GM18858 (cell line): ENCODE results near the gene PARD6B.
"Not testable (repeated sequence)": the region's sequence is repeated elsewhere in the genome, so short reads cannot be mapped to it uniquely, and the experiment has no call there.

Experiments
- ATAC-seq: cut with Tn5 transposase; IDR thresholded peaks from one replicate; pipeline ENCODE4 v1.9.1; 2021; ENCODE audit not compliant: unreplicated experiment

Gene PARD6B

DNA sequence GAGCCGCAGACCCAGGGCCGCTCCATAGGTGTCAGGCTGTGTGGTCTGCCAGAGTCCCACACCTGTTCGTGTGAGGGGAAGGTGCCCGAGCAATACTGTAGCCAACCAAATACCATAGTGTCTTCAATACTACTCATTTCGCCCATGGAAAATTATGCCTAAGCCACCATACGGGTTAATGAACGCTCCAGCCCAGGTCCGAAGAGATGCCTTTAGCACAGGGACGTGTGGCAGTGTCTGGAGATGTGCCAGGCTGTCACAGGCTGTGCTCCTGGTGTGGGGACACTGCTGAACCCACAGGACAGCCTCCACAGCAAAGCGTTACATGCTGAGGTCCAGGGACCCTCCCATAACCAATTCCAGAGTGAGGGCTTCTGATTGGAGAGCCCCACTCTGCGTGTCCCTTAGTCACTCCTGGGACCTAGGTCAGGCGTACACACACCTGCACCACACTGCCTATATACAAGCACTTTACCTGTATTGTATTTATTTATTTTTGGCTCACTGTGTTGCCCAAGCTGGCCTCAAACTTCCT is 38.2 kb downstream of the PARD6B start:
- not testable (repeated sequence) for ATAC-seq

DNA sequence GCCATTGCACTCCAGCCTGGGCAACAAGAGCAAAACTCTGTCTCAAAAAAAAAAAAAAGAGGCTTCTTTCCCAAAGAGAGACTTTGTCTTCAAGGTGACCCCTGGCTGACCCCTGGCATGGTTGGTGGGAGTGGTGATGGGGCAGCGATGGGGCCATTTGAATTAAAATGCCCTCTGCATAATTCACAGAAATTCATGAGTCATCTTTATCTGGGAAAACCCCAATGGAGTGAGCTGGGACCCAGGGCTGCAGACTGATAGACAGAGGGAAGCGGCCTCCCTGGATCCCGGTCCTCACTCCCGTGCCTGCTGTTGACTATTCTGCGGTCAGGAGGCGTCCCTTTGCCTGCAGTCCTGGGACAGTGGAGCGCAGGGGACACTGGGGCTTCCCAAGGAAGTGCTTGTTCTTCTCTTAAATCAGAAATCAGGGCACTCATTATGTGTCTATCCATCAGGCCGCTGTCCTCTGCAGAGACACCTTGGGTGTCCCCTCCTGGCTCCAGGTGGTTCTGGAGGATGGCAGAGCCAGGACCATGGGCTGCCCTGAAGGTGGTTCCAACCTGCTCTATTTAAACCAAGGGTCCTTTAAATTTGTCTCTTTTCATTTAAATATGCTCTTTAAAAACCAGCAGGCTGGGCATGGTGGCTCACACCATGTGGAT is 40.2 kb downstream of the PARD6B start:
- ATAC-seq, result not testable (repeated sequence)

DNA sequence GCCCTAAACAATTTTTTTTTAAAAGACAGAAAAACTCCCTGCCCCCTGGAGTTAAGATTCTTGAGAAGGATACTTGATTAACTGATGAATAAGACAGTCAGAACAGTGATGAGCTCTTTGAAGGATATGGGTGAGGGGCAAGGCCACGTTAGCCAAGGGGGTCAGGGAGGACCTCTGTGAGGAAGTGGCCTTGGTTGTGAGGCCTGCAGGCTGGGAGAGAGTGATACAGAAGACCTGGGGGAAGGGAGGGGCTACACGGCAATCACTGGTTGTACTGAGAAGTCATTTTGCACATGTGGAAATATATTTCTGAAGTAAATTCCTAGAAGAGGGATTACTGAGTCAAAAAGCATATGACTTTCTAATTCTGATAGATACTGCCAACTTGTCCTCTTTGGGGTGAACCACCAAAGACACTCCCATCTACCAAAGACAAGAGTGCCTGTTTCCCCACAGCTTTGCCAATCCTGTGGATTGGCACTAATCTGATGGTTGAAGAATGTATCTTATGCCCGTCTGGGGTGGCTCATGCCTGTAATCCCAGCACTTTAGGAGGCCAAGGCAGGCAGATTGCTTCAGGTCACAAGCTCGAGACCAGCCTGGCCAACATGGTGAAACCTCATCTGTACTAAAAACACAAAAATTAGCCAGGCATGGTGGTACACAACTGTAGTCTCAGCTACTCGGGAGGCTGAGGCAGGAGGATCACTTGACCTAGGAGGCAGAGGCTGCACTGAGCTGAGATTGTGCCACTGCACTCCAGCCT is 41.2 kb downstream of the PARD6B start:
- ATAC-seq, result no peak

DNA sequence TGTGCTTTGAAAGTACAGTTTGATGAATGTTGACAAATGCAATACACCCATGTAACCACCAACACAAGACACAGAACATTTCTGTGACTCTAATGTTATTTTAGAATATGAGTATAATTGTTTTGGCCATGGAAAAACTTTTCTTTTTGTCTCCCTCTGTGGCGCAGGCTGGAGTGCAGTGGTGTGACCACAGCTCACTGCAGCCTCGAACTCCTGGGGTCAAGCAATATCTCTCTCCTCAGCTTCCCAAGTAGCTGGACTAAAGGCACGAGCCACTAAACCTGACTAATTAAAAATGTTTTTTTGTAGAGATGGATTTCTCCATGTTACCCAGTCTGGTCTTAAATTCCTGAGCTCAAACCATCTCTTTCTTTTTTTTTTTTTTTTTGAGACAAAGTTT is 43.1 kb downstream of the PARD6B start:
- no peak for ATAC-seq

DNA sequence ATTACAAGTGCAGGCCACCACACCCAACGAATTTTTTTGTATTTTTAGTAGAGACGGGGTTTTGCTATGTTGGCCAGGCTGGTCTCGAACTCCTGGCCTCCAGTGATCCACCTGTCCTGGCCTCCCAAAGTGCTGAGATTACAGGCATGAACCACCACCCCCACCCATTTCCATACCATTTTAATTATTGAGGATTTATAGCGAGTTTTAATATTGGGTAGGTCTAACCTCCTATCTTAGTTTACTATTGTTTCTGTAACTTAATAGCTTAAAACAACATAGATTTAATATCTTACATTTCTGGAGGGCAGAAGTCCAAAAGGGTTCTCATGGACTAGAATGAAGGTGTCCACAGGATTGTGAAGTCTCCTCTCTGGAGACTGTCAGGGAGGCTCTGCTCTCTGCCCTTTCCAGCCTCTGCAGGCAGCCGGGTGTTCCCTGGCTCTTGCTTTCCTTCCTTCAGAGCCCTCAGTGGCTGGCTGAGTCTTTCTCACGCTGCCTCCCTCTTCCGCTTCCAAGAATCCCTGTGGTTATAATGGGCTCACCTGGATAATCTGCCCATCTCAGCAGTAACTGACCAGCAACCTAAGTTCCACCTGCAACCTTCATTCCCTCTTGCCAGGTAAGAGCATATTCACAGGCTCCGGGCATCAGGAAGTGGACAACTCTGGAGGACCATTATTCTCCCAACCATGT is 44.9 kb downstream of the PARD6B start:
- no peak for ATAC-seq

DNA sequence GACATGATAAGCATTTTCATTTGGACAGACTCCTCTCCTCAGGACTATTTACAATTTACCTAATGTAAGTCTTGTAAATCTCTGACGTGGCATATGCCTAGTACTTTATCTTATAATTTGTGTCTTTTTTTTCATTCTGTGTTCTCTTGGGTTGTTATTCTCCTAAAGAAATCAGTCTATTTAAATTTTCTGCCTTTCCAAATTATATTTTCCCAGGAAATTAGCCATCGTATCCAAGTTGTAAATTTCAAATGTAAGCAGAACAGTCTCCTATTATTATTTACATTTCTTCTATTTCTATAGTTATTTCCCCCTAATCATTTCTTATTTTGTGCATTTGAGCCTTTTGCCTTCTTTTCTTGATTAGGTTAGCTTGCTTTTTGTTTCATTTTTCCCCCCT is 46.0 kb downstream of the PARD6B start:
- no peak for ATAC-seq

DNA sequence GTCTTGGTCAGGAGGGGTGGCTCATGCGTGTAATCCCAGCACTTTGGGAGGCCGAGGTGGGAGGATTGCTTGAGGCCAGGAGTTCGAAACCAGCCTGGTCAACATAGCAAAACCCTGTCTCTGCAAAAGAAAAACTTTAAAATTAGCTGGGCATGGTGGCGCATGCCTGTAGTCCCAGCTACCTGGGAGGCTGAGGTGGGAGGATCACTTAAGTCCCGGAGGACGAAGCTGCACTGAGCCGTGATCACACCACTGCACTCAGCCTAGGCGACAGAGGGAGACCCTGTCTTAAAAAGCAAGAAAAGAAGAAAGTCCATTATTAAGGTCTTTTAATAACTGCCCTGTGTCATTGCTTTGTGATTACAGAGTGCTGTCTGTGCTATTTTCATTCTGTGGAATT is 47.6 kb downstream of the PARD6B start:
- not testable (repeated sequence) for ATAC-seq

DNA sequence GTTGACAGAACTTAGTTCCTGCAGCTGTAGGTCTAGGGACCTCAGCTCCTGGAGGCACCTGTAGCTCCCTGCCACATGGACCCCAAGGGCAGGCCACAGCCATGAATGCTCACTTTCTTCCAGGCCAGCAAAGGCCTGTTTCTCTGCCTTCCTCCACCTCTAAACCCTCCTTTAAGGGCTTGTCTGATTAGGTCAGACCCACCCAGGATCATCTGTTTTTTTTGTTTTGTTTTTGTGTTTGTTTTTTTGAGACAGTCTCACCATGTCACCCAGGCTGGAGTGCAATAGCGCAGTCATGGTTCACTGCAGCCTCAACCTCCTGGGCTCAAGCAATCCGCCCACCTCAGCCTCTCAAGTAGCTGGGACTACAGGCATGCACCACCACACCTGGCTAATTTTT is 52.0 kb downstream of the PARD6B start:
- ATAC-seq, result no peak

DNA sequence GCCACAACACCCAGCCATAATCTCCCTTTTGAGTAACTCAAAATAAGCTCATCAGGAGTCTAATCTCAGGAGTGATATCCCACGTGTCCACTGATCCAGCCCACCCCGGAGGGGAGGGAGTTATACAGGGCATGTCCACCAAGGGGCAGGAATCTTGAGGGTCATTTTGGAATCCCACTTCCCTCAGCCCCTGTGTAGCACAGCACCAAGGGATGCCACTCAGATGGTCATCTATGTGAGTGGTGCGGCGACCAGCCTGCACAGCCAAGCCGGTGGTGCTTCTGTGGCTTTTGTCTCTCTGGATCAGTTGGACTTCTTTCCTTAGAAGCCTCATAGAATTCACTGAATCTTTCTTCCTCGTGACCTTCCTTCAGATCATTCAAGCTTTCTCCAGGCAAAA is 52.5 kb downstream of the PARD6B start:
- no peak for ATAC-seq

DNA sequence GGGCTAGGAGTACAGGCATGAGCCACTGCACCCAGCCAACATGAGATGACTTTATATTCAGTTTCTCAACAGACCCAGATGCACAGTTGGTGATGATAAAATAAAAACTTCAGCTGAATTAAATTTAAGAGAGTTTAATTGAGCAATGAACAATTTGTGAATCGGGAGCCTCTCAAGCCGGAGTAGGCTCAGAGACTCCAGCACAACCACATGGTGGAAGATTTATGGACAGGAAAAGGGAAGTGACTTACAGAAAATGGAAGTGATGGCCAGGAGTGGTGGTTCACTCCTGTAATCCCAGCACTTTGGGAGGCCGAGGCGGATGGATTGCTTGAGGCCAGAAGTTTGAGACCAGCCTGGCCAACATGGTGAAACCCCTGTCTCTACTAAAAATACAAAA is 53.1 kb downstream of the PARD6B start:
- no peak for ATAC-seq

DNA sequence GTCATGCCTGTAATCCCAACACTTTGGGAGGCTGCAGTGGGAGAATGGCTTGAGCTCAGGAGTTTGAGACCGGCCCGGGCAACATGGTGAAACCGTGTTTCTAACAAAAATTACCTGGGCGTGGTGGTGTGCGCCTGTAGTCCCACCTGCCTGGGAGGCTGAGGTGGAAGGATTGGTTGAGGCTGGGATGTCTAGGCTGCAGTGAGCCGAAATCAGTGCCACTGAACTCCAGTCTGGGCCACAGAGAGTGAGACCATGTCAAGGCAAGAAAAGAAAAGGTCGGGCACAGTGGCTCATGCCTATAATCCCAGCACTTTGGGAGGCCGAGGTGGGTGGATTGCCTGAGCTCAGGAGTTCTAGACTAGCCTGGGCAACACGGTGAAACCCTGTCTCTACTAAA is 55.3 kb downstream of the PARD6B start:
- no peak for ATAC-seq

DNA sequence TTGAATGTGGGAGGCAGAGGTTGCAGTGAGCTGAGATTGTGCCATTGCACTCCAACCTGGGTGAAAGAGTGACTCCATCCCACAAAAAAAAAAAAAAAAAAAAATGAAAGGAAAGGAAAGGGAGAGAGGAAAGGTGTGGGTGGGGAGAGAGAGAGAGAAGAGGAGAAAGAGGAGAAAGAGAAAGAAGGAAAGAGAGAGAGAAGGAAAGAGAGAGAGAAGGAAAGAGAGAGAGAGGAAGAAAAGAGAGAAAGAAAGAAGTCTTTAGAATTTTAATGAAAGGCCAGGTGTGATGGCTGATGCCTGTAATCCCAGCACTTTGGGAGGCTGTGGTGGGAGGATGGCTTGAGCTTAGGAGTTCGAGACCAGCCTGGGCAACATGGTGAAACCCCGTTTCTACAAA is 55.8 kb downstream of the PARD6B start:
- ATAC-seq, result no peak

DNA sequence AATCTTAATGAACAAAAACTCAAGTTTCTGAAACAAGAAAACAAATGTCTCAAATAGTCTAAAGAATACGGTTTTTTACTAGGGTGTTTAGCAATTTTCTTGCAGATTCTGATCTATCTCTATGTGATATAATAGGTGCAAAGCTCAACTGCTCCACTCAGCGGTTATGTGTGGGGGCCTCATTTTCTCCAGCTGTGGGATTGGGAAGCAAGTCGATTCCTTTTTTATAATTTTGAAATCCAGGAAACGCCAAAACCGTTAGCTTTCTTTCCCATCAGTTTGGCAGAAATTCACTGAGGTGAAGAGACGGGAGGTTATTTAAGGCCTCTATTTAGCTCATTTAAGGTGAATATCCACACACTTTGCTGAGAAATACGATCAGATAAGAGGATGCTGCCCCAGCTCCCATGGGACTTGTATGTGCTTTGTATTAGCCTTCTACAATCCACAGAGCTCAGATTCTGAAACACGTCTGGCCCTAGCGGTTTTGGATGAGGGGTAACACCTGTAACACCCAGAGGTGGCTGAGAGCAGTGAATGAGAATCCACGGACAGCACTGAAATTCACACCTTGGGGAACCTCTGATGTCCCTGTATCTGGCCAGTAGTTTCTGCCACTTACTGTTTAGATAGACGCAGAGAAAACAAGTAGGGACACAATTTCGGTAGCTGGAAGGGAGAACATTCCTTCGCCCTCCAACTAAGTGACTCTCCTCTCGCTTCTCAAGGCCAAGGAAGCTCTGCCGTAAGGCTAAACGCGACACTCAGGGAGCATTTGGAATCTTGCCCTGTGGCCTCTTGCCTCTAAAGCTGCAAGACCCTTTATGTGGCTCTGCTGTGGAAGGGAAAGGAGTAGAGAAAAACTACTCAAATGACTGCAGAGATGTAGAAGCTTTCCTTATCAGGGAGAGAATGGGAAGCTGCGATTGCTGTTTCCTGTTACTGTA is 56.9 kb downstream of the PARD6B start:
- ATAC-seq, result no peak

DNA sequence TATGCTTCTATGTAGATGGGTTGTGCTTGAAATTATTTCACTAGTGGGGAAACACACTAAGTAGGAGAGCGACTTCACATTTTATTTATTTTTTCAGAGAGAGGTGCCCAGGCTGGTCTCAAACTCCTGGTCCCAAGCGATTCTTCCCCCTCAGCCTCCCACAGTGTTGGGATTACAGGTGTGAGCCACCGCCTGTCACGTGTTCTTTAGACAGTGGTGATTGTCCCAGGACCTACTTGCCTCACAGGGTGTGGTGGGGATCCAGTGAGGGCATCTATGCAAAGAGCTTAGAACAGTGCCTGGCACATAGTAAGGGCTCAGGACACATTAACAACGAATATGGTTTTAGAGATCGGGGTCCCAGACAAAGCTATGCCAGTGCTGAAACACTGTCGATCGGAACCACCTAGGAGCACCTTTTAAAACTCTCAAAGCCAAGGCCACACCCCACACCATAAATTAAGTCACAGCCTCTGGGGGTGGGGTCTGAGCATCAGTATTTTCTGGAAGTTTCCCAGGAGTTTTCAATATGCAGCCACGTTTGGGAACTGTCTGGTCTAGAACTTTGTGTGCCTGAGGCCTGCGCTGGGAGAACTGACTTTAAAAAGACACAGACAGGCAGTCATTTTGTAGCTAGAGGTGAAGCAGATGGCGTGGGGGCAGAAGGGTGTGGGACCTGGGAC is 58.7 kb downstream of the PARD6B start:
- no peak for ATAC-seq

DNA sequence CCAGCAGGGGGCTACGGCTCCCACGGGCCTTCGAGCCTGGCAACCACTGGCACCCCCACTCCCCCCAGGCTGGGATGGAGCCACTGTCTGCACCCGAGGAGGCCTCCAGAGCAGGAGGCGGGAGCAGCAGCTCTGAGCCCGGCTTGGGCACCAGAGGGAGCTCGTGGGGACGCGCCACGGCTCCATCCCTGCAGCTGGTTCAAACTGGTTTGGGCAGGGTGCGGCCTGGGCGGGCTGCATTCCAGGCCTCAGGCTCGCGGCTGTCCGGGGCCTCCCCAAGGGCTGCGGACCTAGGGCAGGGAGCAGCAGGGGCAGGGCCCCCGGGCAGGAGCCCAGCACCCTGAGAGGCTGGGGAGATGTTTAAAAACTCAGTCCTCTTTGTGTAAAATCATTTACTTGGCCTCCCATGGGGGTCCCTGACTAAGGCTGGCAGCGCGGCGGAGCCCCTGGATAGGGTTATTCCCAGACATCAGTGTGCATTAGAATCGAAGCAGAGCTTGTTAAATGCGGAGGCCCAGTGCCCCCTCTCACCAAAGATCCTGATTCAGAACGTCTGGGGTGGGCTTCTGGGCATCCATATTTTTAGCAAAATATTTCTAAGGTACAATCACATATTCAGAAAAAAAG is 59.4 kb downstream of the PARD6B start:
- ATAC-seq, result peak; percentile 49

DNA sequence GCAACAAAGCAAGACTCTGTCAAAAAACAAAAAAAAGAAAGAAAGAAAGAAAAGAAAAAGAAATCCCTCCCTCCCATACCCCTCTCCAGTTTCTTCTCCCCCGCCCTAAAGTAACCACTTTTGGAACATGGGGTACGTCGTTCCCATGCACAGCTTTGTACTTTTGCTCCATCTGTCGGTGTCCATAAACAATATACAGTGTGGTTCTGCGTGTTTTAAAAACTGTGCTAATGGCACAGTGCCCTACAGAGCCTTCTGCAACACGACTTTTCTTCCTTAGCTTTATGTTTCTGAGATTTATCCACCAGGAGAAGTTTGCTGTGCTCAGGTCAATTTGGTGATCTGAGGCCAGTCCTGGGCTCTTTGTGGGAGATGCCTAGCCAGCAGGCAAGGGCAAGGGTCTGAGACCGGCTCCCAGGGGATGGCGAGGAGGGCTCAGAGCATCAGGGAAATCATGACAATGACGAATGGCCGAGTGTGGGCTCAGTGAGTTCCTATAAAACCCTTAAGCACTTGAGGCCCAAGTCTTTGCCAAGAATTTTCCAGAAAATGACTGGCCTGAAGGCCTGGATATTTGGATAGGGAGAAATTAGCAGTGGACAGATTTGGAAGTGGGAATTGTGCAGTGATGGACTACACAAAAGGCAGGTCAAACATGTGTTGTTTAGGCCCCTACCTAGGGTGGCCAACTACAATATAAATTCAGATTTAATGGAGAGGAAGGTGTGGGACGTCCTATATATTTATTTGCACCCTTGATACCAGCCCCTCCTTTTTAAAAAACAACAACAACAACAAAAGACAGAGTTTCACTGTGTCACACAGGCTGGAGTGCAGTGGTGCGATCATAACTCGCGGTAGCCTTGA is 61.6 kb downstream of the PARD6B start:
- ATAC-seq, result no peak

DNA sequence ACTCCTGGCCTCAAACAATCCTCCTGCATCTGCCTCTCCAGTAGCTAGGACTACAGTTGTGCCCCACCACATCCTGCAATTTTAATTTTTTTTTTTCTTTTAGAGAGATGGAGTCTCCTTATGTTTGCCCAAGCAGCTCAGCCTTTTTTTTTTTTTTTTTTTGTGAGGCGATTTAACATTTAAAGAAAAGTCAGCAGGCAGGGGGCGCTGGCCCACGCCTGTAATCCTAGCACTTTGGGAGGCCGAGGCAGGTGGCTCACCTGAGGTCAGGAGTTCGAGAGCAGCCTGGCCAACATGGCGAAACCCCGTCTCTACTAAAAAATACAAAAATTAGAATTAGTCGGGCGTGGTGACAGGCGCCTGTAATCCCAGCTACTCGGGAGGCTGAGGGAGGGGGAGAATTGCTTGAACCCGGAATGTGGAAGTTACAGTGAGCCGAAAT is 62.2 kb downstream of the PARD6B start:
- not testable (repeated sequence) for ATAC-seq

DNA sequence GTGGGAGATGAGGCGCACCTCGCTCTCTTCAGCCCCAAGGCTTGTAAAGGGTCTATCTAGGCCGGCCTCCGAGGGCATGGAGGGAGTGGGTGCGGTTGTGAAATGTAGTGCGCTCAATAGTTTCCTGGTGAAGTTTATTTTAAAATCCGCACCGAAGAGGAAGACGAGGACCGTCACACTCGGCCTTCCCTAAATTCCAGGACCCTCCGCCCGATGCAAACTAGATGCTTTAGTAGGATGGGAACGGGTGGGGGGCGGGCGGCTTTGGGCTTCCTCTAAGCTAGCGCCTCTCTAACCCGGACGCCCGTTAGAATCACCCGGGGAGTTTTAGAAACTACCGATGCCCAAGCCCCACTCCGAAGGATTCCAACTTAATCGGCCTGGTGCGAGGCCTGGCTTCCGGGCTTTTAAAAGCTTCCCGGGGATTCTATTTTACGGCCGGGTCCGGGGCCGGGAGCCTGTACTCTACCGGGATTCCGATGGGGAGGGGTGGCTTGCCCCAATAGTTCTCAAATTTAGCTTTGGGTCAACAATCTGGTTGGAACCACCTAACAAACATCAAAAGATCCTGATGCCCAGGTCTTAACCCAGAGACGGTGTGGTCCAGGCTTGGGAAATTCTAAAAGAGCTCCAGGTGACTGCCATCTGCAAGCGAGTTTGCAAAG is 62.9 kb downstream of the PARD6B start:
- no peak for ATAC-seq
